H1 (cell line): ENCODE measurements around the gene NEK9. TPM values are rescaled to one million over a fixed set of nuclear protein-coding genes. Genes with fewer than 3 reads are reported as not detected.

ENCODE experiments used
- KDM4A ChIP-seq: IDR thresholded peaks from one replicate; pipeline ENCODE4 v1.7.1; 2012; ENCODE audit warnings: low read depth, mild to moderate bottlenecking, moderate library complexity, low read length, inconsistent platforms; ENCODE audit not compliant: severe bottlenecking
- RXRA ChIP-seq: IDR thresholded peaks from 2 replicates; pipeline ENCODE4 v1.6.1; 2011; ENCODE audit warnings: low read depth, mild to moderate bottlenecking, low read length, moderate library complexity; ENCODE audit not compliant: insufficient read depth
- TBP ChIP-seq: IDR thresholded peaks from 2 replicates; pipeline ENCODE4 v1.6.1; 2011; ENCODE audit warnings: low read depth, low read length, improper control_type of control experiment
- polyA plus RNA-seq, 7 experiments: library from polyadenylated mRNA; depleted of rRNA in 3 of 7; stranded (reverse) in 5 of 7; unstranded in 2 of 7; fragments of >200 nt in 5 of 7; fragments of 200-250 nt in 2 of 7; gene quantifications; 1 replicate in 5 of 7; 2 replicates in 1 of 7; 4 replicates in 1 of 7; pipeline versions ENCODE4 v1.2.1 to v1.2.3, GENCODE V29; 2011 to 2013; ENCODE audit warnings: missing spikeins in 2 of 7, mixed read lengths in 2 of 7
- total RNA-seq: library from RNA; stranded (reverse); fragmentation: NEBNext Ultra II Directional; extraction: Animal tissue kit (Norgen Biotek cat#: 25700); gene quantifications from 2 replicates; pipeline ENCODE4 v1.2.1, GENCODE V29; 2021

Gene NEK9
- total and polyA plus RNA-seq, 2 of the 8 experiments (the other 6 are each of a cell fraction or from before 2014, with no cell fraction given) = 16.0 to 43.6 TPM

DNA sequence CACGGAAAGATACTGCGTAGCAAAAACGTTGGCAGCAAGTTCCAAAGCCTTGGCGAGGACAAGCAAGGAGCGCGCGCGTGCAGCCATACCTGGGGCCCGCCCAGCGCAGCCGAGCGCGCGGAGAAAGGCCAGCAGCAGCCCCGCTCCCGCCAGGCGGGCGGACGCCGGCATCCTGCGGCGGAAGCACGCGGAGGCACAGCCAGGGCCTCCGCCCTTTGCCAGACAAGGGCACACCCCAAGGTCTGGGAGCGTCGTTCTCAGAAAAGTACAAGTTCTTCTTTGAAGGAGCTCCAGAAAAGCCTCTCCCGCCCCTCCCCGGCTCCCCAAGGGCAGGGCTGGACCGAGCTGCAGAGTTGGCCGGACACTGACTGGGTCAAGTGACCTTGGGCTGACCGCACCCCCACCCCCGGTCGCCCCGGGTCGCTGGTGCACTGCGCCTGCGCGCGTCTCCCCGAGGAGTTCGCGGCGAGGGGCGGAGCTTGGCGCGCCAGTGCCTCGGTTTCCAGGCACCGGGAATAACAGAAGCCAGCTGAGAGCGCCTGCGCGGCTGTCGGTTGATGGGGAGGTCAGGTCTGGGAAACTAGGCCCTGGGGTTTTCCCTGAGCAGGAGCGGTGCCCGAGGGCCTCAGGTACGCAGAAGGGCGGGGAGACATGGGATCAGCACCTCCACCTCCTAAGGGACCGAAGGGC, 57.6 kb downstream of the NEK9 start, which contains the start of gene ZC2HC1C (continued):
- TF ChIP-seq RXRA (no peak), KDM4A (peak; percentile 14), TBP (peak; percentile 66; the same call in 1 of the 2 replicates)
- TF ChIP-seq, all 59 proteins: peak for 21
